ENCODE results near the gene DENND5B. TPM values are rescaled to one million over a fixed set of nuclear protein-coding genes. Genes with fewer than 3 reads are reported as not detected.

The DENND5B gene
- total RNA-seq, 1 experiment from 2014 or later = 18.6 TPM

DNA sequence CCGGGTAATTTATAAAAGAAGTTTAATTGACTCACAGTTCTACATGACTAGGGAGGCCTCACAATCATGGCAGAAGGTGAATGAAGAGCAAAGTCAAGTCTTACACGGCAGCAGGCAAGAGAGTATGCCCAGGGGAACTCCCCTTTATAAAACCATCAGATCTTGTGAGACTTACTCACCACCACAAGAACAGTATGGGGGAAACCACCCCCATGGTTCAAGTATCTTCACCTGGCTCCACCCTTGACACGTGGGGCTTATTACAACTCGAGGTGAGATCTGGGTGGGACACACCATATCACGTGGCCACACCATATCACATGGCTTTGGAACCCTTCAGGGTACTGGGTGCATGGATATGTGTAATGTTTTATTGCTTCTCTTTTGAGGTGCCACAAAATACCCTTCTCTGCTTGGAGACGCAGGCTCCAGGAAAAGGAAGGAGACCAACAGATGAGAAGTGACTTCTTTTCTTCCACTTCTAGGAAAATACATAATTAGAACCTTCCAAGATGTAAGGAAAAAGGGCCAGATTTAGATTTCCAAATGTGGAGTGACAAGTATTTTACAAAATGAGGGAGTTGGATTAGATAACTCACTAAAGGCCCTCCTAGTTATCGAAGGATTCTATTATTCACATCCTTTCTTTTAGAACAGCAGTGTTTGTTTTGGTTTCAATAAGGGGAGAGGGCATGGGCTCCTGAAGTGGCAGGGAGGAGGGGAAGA lies 35.5 kb upstream of the DENND5B start:
- intact Hi-C loops (cut with micrococcal nuclease) = no loop called here
- ChIA-PET POLR2A (no interaction called here), CTCF (no interaction called here)
- H3K36me3 Mint-ChIP-seq (ENCODE audit: insufficient read depth, unreplicated experiment) = no peaks in the 10 kb centered on the region
- no peak overlapping the region for H3K4me3 Mint-ChIP-seq (ENCODE audit: unreplicated experiment)
- no peaks in the 10 kb centered on the region for H3K4me1 Mint-ChIP-seq (ENCODE audit: insufficient read depth, unreplicated experiment)
- H3K27ac Mint-ChIP-seq (ENCODE audit: low read depth, unreplicated experiment) = no peak overlapping the region
- no peaks in the 10 kb centered on the region for H3K9me3 Mint-ChIP-seq (ENCODE audit: unreplicated experiment)
- DNase-seq (ENCODE audit: unreplicated experiment) = no peak
- H3K27me3 Mint-ChIP-seq (ENCODE audit: insufficient read depth, unreplicated experiment) = no peaks in the 10 kb centered on the region
- no TSS peak for BruUV-seq (replicated peaks)
- TF ChIP-seq, protein P1, sequence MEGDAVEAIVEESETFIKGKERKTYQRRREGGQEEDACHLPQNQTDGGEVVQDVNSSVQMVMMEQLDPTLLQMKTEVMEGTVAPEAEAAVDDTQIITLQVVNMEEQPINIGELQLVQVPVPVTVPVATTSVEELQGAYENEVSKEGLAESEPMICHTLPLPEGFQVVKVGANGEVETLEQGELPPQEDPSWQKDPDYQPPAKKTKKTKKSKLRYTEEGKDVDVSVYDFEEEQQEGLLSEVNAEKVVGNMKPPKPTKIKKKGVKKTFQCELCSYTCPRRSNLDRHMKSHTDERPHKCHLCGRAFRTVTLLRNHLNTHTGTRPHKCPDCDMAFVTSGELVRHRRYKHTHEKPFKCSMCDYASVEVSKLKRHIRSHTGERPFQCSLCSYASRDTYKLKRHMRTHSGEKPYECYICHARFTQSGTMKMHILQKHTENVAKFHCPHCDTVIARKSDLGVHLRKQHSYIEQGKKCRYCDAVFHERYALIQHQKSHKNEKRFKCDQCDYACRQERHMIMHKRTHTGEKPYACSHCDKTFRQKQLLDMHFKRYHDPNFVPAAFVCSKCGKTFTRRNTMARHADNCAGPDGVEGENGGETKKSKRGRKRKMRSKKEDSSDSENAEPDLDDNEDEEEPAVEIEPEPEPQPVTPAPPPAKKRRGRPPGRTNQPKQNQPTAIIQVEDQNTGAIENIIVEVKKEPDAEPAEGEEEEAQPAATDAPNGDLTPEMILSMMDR (IDR thresholded peaks at IDR 0.05; ENCODE audit: unreplicated experiment) = no peak

- H3K27me3 Mint-ChIP-seq (ENCODE audit: insufficient read depth, unreplicated experiment) = no peaks in the 10 kb centered on the region
- no peaks in the 10 kb centered on the region for H3K36me3 Mint-ChIP-seq (ENCODE audit: insufficient read depth, unreplicated experiment)
- ChIA-PET POLR2A (interaction anchor here (0.6 kb wide), 1 partner anchor 144 kb away, joined by 3 read pairs; no protein-coding TSS in a partner anchor), CTCF (interaction anchor here (0.6 to 0.9 kb wide), 3 partner anchors 11 to 51 kb away, joined by 3 to 4 read pairs (median 3); no protein-coding TSS in a partner anchor)
- no peaks in the 10 kb centered on the region for H3K9me3 Mint-ChIP-seq (ENCODE audit: unreplicated experiment)
- TF ChIP-seq, protein P1 (IDR thresholded peaks at IDR 0.05; ENCODE audit: unreplicated experiment) = no peak
- intact Hi-C loops (cut with micrococcal nuclease) = no loop called here
- BruUV-seq (replicated peaks) = no TSS peak
- no peak for DNase-seq (ENCODE audit: unreplicated experiment)
- H3K27ac Mint-ChIP-seq (ENCODE audit: low read depth, unreplicated experiment) = no peak overlapping the region
- no peaks in the 10 kb centered on the region for H3K4me1 Mint-ChIP-seq (ENCODE audit: insufficient read depth, unreplicated experiment)
- no peak overlapping the region for H3K4me3 Mint-ChIP-seq (ENCODE audit: unreplicated experiment)
These were observed 31.1 kb upstream of the DENND5B start for GRCh38 chr12:31622038-31622437.

- no peak overlapping the region for H3K27ac Mint-ChIP-seq (ENCODE audit: low read depth, unreplicated experiment)
- H3K27me3 Mint-ChIP-seq (ENCODE audit: insufficient read depth, unreplicated experiment) = no peaks in the 10 kb centered on the region
- BruUV-seq (replicated peaks) = no TSS peak
- no peaks in the 10 kb centered on the region for H3K4me1 Mint-ChIP-seq (ENCODE audit: insufficient read depth, unreplicated experiment)
- no peak for DNase-seq (ENCODE audit: unreplicated experiment)
- intact Hi-C loops (cut with micrococcal nuclease) = no loop called here
- no peaks in the 10 kb centered on the region for H3K9me3 Mint-ChIP-seq (ENCODE audit: unreplicated experiment)
- no peak overlapping the region for H3K4me3 Mint-ChIP-seq (ENCODE audit: unreplicated experiment)
- POLR2A ChIA-PET = no interaction called here
- CTCF ChIA-PET = interaction anchor here (0.7 kb wide), 1 partner anchor 65 kb away, joined by 3 read pairs; no protein-coding TSS in a partner anchor
- TF ChIP-seq, protein P1 (IDR thresholded peaks at IDR 0.05; ENCODE audit: unreplicated experiment) = no peak
- H3K36me3 Mint-ChIP-seq (ENCODE audit: insufficient read depth, unreplicated experiment) = no peaks in the 10 kb centered on the region
These were observed 29.4 kb upstream of the DENND5B start for GRCh38 chr12:31620311-31620710.

GRCh38 chr12:31618228-31619025 lies 27.5 kb upstream of the DENND5B start:
- Mint-ChIP-seq H3K9me3 (ENCODE audit: unreplicated experiment) (no peaks in the 10 kb centered on the region), H3K4me1 (ENCODE audit: insufficient read depth, unreplicated experiment) (no peaks in the 10 kb centered on the region), H3K27me3 (ENCODE audit: insufficient read depth, unreplicated experiment) (no peaks in the 10 kb centered on the region), H3K27ac (ENCODE audit: low read depth, unreplicated experiment) (no peak overlapping the region), H3K36me3 (ENCODE audit: insufficient read depth, unreplicated experiment) (no peaks in the 10 kb centered on the region), H3K4me3 (ENCODE audit: unreplicated experiment) (no peak overlapping the region)
- ChIA-PET CTCF (no interaction called here), POLR2A (no interaction called here)
- DNase-seq (ENCODE audit: unreplicated experiment) = no peak
- BruUV-seq (replicated peaks) = no TSS peak
- intact Hi-C loops (cut with micrococcal nuclease) = no loop called here
- TF ChIP-seq, protein P1 (IDR thresholded peaks at IDR 0.05; ENCODE audit: unreplicated experiment) = no peak
